ENCODE results near the gene AKT3. TPM values are rescaled to one million over a fixed set of nuclear protein-coding genes. Genes with fewer than 3 reads are reported as not detected.

Gene AKT3
- total and polyA plus RNA-seq, 8 donors: 5.5 to 100 (median 13.8) TPM

- Histone ChIP-seq H3K27me3 (no peaks in the 10 kb centered on the region), H3K36me3 (no peaks in the 10 kb centered on the region), H3K4me3 (no peak overlapping the region), H3K4me1 (no peaks in the 10 kb centered on the region), H3K27ac (no peak overlapping the region), H3K9me3 (no peaks in the 10 kb centered on the region)
- 56 to 73% (median 68%) methylated on average over 4 of the region's 4 CpGs for WGBS, 5 donors
- no peak for DNase-seq
- TF ChIP-seq POLR2AphosphoS5 (IDR thresholded peaks at IDR 0.05) (no peak), CTCF (IDR thresholded peaks at IDR 0.05) (no peak), POLR2A (IDR thresholded peaks at IDR 0.05) (no peak), EP300 (IDR thresholded peaks at IDR 0.05) (no peak)
- intact Hi-C loops (cut with DNase I; ENCODE audit: low total_unique reads): no loop called here
Measured at GRCh38 chr1:243705585-243705984, 144.5 kb downstream of the AKT3 start.

DNA sequence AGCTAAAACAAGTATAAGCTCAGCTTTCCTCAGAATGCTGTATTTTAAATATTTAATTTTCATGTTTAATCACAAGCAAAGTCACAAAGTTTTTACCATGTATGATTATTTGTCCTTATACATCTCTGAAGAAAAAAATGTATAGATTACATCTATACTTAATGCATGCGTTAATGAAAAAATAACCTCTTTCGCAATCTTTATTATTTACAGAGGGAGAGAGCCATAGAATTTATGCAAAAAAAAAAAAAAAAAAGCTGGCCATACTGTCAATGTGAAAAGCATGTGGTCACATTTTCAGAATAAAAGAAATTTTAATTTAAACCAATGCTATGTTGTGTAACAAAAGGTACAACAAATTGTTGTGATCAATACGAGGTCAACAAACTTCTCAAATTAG, 148.2 kb downstream of the AKT3 start:
- WGBS, 5 donors: 83 to 88% (median 85%) methylated on average over 3 of the region's 3 CpGs
- TF ChIP-seq CTCF (IDR thresholded peaks at IDR 0.05) (no peak), EP300 (IDR thresholded peaks at IDR 0.05) (no peak), POLR2AphosphoS5 (IDR thresholded peaks at IDR 0.05) (no peak), POLR2A (IDR thresholded peaks at IDR 0.05) (no peak)
- Histone ChIP-seq H3K4me3 (no peak overlapping the region), H3K27me3 (no peaks in the 10 kb centered on the region), H3K27ac (no peak overlapping the region), H3K9me3 (no peaks in the 10 kb centered on the region), H3K36me3 (no peaks in the 10 kb centered on the region), H3K4me1 (peaks cover 0 to 6% (median 0%) of the 10 kb centered on the region in 4 donors)
- no peak for DNase-seq
- intact Hi-C loops (cut with DNase I; ENCODE audit: low total_unique reads): no loop called here

GRCh38 chr1:243693800-243694199, 156.2 kb downstream of the AKT3 start:
- H3K27ac ChIP-seq: no peak overlapping the region
- H3K36me3 ChIP-seq: peaks cover 0 to 7% (median 5%) of the 10 kb centered on the region in 4 donors
- TF ChIP-seq CTCF (IDR thresholded peaks at IDR 0.05) (no peak), EP300 (IDR thresholded peaks at IDR 0.05) (no peak), POLR2A (IDR thresholded peaks at IDR 0.05) (no peak)
- no peaks in the 10 kb centered on the region for H3K9me3 ChIP-seq
- DNase-seq: no peak
- no peak overlapping the region for H3K4me3 ChIP-seq
- intact Hi-C loops (cut with DNase I; ENCODE audit: low total_unique reads): no loop called here
- no peaks in the 10 kb centered on the region for H3K27me3 ChIP-seq
- H3K4me1 ChIP-seq: peaks cover 0 to 6% (median 0%) of the 10 kb centered on the region in 4 donors
- WGBS, 5 donors: 60 to 79% (median 70%) methylated on average over 1 of the region's 1 CpG

- no peaks in the 10 kb centered on the region for H3K27me3 ChIP-seq
- H3K27ac ChIP-seq: no peak overlapping the region
- H3K4me3 ChIP-seq: no peak overlapping the region
- TF ChIP-seq CTCF (IDR thresholded peaks at IDR 0.05) (no peak), POLR2A (IDR thresholded peaks at IDR 0.05) (no peak), POLR2AphosphoS5 (IDR thresholded peaks at IDR 0.05) (no peak), EP300 (IDR thresholded peaks at IDR 0.05) (no peak)
- DNase-seq: no peak
- no peaks in the 10 kb centered on the region for H3K36me3 ChIP-seq
- H3K4me1 ChIP-seq: no peaks in the 10 kb centered on the region
- intact Hi-C loops (cut with DNase I; ENCODE audit: low total_unique reads): no loop called here
- 91 to 100% (median 100%) methylated on average over 1 of the region's 1 CpG for WGBS, 5 donors
- H3K9me3 ChIP-seq: no peaks in the 10 kb centered on the region
Measured at GRCh38 chr1:243686159-243686558, 163.9 kb downstream of the AKT3 start.
